B cell (primary cell): ENCODE measurements around the gene CACNA2D1. TPM values are rescaled to one million over a fixed set of nuclear protein-coding genes. Genes with fewer than 3 reads are reported as not detected.
"Not testable (repeated sequence)": the region's sequence is repeated elsewhere in the genome, so short reads cannot be mapped to it uniquely, and the experiment has no call there.

Experiments
- ATAC-seq: fragments of 200-7000 bp; cut with Tn5 transposase; one replicate; pipeline ENCODE4 v1.10.0; 2021; ENCODE audit warnings: low read depth, mild to moderate bottlenecking, moderate number of reproducible peaks, moderate library complexity
- CTCF ChIA-PET: fragments of 350-600 bp; sonication (Branson Sonifier 250); formaldehyde crosslinking; loops from one replicate; lab custom pipeline; 2021; ENCODE audit warnings: antibody characterized with exemption, inconsistent platforms; lab: Charles Lee
- POLR2A ChIA-PET: fragments of 350-600 bp; sonication (Branson Sonifier 250); formaldehyde crosslinking; loops from one replicate; lab custom pipeline; 2021; ENCODE audit warnings: antibody characterized with exemption; lab: Charles Lee
- DNase-seq: peaks from one replicate; pipeline ENCODE4 v3.0.0; 2013
- H2AFZ ChIP-seq: 2 replicates; pipeline ENCODE4 v1.6.1; 2012; ENCODE audit warnings: mild to moderate bottlenecking, low read depth, low read length; ENCODE audit not compliant: insufficient read depth, poor library complexity, severe bottlenecking
- H3K27ac ChIP-seq, 2 donors: 1 replicate in 1 of 2; 2 replicates in 1 of 2; pipeline ENCODE4 v1.5.1; 2012 to 2013; ENCODE audit warnings: low read length in 2 of 2, mild to moderate bottlenecking in 2 of 2, moderate library complexity in 1 of 2
- H3K27me3 ChIP-seq, 4 experiments: fragments of 200-600 bp in 1 of 4; sonication (generic) in 1 of 4; replicated peaks in 1 of 4; 1 replicate in 2 of 4; 2 replicates in 2 of 4; pipeline versions ENCODE4 v1.6.1 to v1.7.0; 2013 to 2016; ENCODE audit warnings: low read length in 3 of 4, mild to moderate bottlenecking in 2 of 4, mixed read lengths in 1 of 4, moderate library complexity in 1 of 4; ENCODE audit not compliant: insufficient read depth in 4 of 4, control insufficient read depth in 3 of 4; ENCODE audit errors: control extremely low read depth in 1 of 4
- H3K36me3 ChIP-seq, 2 experiments: replicated peaks in 1 of 2; 1 replicate in 1 of 2; 2 replicates in 1 of 2; pipeline versions ENCODE4 v1.6.1 to v1.7.1; 2013; ENCODE audit warnings: low read length in 1 of 2; ENCODE audit not compliant: insufficient read depth in 2 of 2, control insufficient read depth in 1 of 2; ENCODE audit errors: control extremely low read depth in 1 of 2, extremely low read depth in 1 of 2
- H3K4me1 ChIP-seq, 2 donors: fragments of 200-600 bp in 1 of 2; sonication (generic) in 1 of 2; 1 replicate in 1 of 2; 2 replicates in 1 of 2; pipeline versions ENCODE4 v1.5.1 to v1.6.1; 2013 to 2017; ENCODE audit warnings: low read length in 2 of 2; ENCODE audit not compliant: control insufficient read depth in 2 of 2, insufficient read depth in 2 of 2
- H3K4me2 ChIP-seq: replicated peaks from 2 replicates; pipeline ENCODE3; 2012; ENCODE audit warnings: mild to moderate bottlenecking, low read depth, low read length; ENCODE audit not compliant: poor library complexity, severe bottlenecking
- H3K4me3 ChIP-seq, 5 experiments: fragments of 200-600 bp in 1 of 5; sonication (generic) in 1 of 5; 1 replicate in 3 of 5; 2 replicates in 2 of 5; pipeline versions ENCODE4 v1.5.1 to v1.7.0; 2011 to 2016; ENCODE audit warnings: low read length in 4 of 5, mild to moderate bottlenecking in 4 of 5, low read depth in 2 of 5, control low read depth in 1 of 5, moderate library complexity in 1 of 5; ENCODE audit not compliant: insufficient read depth in 1 of 5; ENCODE audit errors: control extremely low read depth in 1 of 5, extremely low read depth in 1 of 5
- H3K79me2 ChIP-seq: fragments of 200-600 bp; sonication (generic); one replicate; pipeline ENCODE4 v1.6.0; 2016; ENCODE audit warnings: low read length; ENCODE audit not compliant: control insufficient read depth, insufficient read depth
- H3K9ac ChIP-seq: fragments of 200-600 bp; sonication (generic); 2 replicates; pipeline ENCODE4 v1.6.1; 2017; ENCODE audit warnings: mild to moderate bottlenecking, low read length, moderate library complexity
- H3K9me3 ChIP-seq, 3 donors: one replicate each; pipeline versions ENCODE4 v1.6.1 to v1.7.1; 2013; ENCODE audit warnings: low read length in 2 of 3; ENCODE audit not compliant: control insufficient read depth in 2 of 3, insufficient read depth in 1 of 3; ENCODE audit errors: control extremely low read depth in 1 of 3
- H4K20me1 ChIP-seq: 2 replicates; pipeline ENCODE4 v1.6.0; 2012; ENCODE audit warnings: mild to moderate bottlenecking, low read length; ENCODE audit not compliant: insufficient read depth, control insufficient read depth, poor library complexity, severe bottlenecking
- H3K27ac Mint-ChIP-seq: one replicate; pipeline ENCODE4 v1.8.0; 2021; ENCODE audit warnings: mixed read lengths
- H3K27me3 Mint-ChIP-seq: one replicate; pipeline ENCODE4 v1.8.0; 2021; ENCODE audit warnings: mixed read lengths
- H3K4me1 Mint-ChIP-seq: one replicate; pipeline ENCODE4 v1.8.0; 2021; ENCODE audit warnings: mixed read lengths
- H3K4me3 Mint-ChIP-seq: one replicate; pipeline ENCODE4 v1.8.0; 2021; ENCODE audit warnings: mixed read lengths
- H3K9me3 Mint-ChIP-seq: one replicate; pipeline ENCODE4 v1.8.0; 2022; ENCODE audit warnings: mixed read lengths; ENCODE audit not compliant: insufficient read depth
- CTCF ChIP-seq: fragments of 200-600 bp; IDR thresholded peaks from one replicate; pipeline ENCODE4 v1.8.0; 2022; ENCODE audit warnings: antibody characterized with exemption, mild to moderate bottlenecking
- EZH2 ChIP-seq: IDR thresholded peaks from 2 replicates; pipeline ENCODE4 v1.6.1; 2012; ENCODE audit warnings: borderline replicate concordance, low read depth, mild to moderate bottlenecking, moderate library complexity, low read length; ENCODE audit not compliant: insufficient read depth, poor library complexity, severe bottlenecking
- WGBS: methylation state at CpG from one replicate; pipeline ENCODE4 v1.1.5; 2013; ENCODE audit warnings: missing lambda C conversion rate; ENCODE audit not compliant: insufficient coverage; 5-methylcytosine and 5-hydroxymethylcytosine counted together
- intact Hi-C: fragments of 100-400 bp; cut with micrococcal nuclease; formaldehyde crosslinking; loops from one replicate; pipeline ENCODE4 v1.10.0; 2022
- polyA plus RNA-seq: library from polyadenylated mRNA; depleted of rRNA; stranded (reverse); fragments of >200 nt; gene quantifications from 2 replicates; pipeline ENCODE4 v1.2.3, GENCODE V29; 2012
- total RNA-seq, 2 donors: library from RNA; stranded (reverse); fragments of 120-200 nt in 1 of 2; gene quantifications; 1 replicate in 1 of 2; 2 replicates in 1 of 2; pipeline versions ENCODE4 v1.2.3 to v1.2.4, GENCODE V29; 2013 to 2022

The CACNA2D1 gene
- total and polyA plus RNA-seq, 2 donors (not counting 1 experiment from before 2014, with no cell fraction given): not detected

- Histone ChIP-seq H4K20me1 (no peaks in the 10 kb centered on the region), H3K4me2 (no peak overlapping the region), H2AFZ (no peak overlapping the region), H3K27ac (no peak overlapping the region), H3K4me1 (no peaks in the 10 kb centered on the region), H3K4me3 (no peak overlapping the region), H3K36me3 (no peaks in the 10 kb centered on the region), H3K27me3 (no peaks in the 10 kb centered on the region), H3K9ac (no peak overlapping the region), H3K79me2 (no peaks in the 10 kb centered on the region), H3K9me3 (no peaks in the 10 kb centered on the region)
- TF ChIP-seq EZH2 (no peak), CTCF (no peak)
- H3K27ac Mint-ChIP-seq: no peak overlapping the region
- ATAC-seq (no peak), DNase-seq (no peak)
- CTCF ChIA-PET: no interaction called here
- no peaks in the 10 kb centered on the region for H3K27me3 Mint-ChIP-seq
- POLR2A ChIA-PET: no interaction called here
- no peaks in the 10 kb centered on the region for H3K9me3 Mint-ChIP-seq
- H3K4me1 Mint-ChIP-seq: no peaks in the 10 kb centered on the region
- intact Hi-C loops: no loop called here
- no peak overlapping the region for H3K4me3 Mint-ChIP-seq
Observed at GRCh38 chr7:82142263-82142864, 301.2 kb downstream of the CACNA2D1 start.

DNA sequence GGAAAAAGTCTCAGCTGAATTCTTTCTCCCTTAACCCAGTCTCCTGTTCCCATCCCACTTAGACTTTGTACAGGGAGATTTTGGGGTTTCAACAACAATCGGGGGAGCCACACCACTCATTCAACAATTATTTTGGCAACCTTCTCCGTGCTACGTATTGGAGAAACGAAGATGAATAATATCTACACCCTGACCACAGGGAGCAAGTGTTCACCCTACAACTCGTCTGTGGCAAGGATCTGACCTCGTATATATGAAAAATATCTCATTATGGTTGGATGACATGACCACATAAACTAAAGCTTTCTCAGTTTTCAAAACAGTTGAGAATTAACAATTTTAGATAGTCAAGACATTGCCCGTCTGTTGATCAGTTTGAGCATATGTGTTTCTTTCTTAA lies 302.1 kb downstream of the CACNA2D1 start:
- Histone ChIP-seq H3K9me3 (no peaks in the 10 kb centered on the region), H3K36me3 (no peaks in the 10 kb centered on the region), H3K79me2 (no peaks in the 10 kb centered on the region), H3K9ac (no peak overlapping the region), H3K4me3 (no peak overlapping the region), H2AFZ (no peak overlapping the region), H3K4me2 (no peak overlapping the region), H4K20me1 (no peaks in the 10 kb centered on the region), H3K4me1 (no peaks in the 10 kb centered on the region), H3K27me3 (no peaks in the 10 kb centered on the region), H3K27ac (no peak overlapping the region)
- TF ChIP-seq EZH2 (no peak), CTCF (no peak)
- POLR2A ChIA-PET: no interaction called here
- Mint-ChIP-seq H3K4me3 (no peak overlapping the region), H3K4me1 (no peaks in the 10 kb centered on the region), H3K27ac (no peak overlapping the region), H3K9me3 (no peaks in the 10 kb centered on the region), H3K27me3 (no peaks in the 10 kb centered on the region)
- CTCF ChIA-PET: no interaction called here
- no peak for DNase-seq
- no CpG with 5 or more reads among the region's 7 CpGs for WGBS
- intact Hi-C loops: no loop called here
- no peak for ATAC-seq

DNA sequence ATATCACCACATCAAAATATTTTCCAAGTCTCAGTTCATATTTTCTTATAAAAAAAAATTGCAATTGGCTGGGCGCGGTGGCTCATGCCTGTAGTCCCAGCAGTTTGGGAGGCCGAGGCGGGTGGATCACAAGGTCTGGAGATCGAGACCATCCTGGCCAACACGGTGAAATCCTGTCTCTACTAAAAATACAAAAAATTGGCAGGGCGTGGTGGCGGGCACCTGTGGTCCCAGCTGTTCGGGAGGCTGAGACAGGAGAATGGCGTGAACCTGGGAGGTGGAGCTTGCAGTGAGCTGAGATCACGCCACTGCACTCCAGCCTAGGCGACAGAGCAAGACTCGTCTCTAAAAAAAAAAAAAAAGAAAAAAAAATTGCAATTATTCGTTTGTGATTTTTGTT lies 303.0 kb downstream of the CACNA2D1 start:
- H3K4me2 ChIP-seq, H3K4me3 ChIP-seq, H3K9ac ChIP-seq, DNase-seq, H3K27ac ChIP-seq, H3K4me1 ChIP-seq, H3K27me3 Mint-ChIP-seq, H3K9me3 ChIP-seq, H3K79me2 ChIP-seq, H3K27me3 ChIP-seq, intact Hi-C loops, H3K36me3 ChIP-seq, CTCF ChIA-PET, H3K4me1 Mint-ChIP-seq, H2AFZ ChIP-seq, H3K9me3 Mint-ChIP-seq, ATAC-seq, H3K27ac Mint-ChIP-seq, H3K4me3 Mint-ChIP-seq, H4K20me1 ChIP-seq, POLR2A ChIA-PET: not testable (repeated sequence)
- WGBS: 95% methylated on average over 8 of the region's 14 CpGs
